PC-9 (cell line): ENCODE results near the gene PADI6.

Experiments
- EZH2 ChIP-seq: fragments of 200-600 bp; sonication (generic); IDR thresholded peaks from 2 replicates; pipeline ENCODE4 v1.8.0; 2017; ENCODE audit warnings: antibody characterized with exemption, low read depth
- TF ChIP-seq, protein P1 (sequence below): fragments of 200-600 bp; sonication (generic); conservative IDR thresholded peaks from 2 replicates; pipeline ENCODE4 v1.6.1; 2017; ENCODE audit warnings: mixed run types, antibody characterized with exemption, mild to moderate bottlenecking, moderate library complexity

DNA sequence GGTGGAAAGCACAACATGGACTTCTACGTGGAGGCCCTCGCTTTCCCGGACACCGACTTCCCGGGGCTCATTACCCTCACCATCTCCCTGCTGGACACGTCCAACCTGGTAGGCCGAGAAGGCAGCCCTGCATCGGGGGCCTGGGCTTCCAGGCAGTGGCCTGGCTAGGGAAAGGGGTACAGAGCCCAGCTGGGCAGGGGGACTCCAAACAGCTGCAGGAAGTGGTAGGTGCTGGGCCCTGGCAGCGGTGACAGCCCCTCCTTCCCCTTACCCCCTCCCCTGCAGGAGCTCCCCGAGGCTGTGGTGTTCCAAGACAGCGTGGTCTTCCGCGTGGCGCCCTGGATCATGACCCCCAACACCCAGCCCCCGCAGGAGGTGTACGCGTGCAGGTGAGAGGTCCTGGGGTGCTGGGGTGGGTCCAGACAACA is 30.0 kb upstream of the PADI6 start:
- TF ChIP-seq, protein P1, sequence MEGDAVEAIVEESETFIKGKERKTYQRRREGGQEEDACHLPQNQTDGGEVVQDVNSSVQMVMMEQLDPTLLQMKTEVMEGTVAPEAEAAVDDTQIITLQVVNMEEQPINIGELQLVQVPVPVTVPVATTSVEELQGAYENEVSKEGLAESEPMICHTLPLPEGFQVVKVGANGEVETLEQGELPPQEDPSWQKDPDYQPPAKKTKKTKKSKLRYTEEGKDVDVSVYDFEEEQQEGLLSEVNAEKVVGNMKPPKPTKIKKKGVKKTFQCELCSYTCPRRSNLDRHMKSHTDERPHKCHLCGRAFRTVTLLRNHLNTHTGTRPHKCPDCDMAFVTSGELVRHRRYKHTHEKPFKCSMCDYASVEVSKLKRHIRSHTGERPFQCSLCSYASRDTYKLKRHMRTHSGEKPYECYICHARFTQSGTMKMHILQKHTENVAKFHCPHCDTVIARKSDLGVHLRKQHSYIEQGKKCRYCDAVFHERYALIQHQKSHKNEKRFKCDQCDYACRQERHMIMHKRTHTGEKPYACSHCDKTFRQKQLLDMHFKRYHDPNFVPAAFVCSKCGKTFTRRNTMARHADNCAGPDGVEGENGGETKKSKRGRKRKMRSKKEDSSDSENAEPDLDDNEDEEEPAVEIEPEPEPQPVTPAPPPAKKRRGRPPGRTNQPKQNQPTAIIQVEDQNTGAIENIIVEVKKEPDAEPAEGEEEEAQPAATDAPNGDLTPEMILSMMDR: no peak
- no peak for TF ChIP-seq EZH2
